GM13976 (cell line): ENCODE measurements around the gene TMEM178A.
"Not testable (repeated sequence)": the region's sequence is repeated elsewhere in the genome, so short reads cannot be mapped to it uniquely, and the experiment has no call there.

Experiments used
- DNase-seq: peaks from one replicate; pipeline ENCODE4 v3.0.0; 2012; ENCODE audit warnings: low spot score
- in situ Hi-C: fragments of 300-500 bp; cut with MboI; formaldehyde crosslinking; loops from one replicate; pipeline ENCODE4 v1.12.0; 2022; ENCODE audit warnings: low sequenced_read_pairs, mixed read lengths, inconsistent platforms; ENCODE audit not compliant: unreplicated experiment
- TF ChIP-seq, protein P1 (sequence below): IDR thresholded peaks from 2 replicates; pipeline ENCODE4 v1.5.1; 2012; ENCODE audit warnings: borderline replicate concordance, mild to moderate bottlenecking; ENCODE audit not compliant: insufficient read depth; ENCODE audit errors: extremely low read depth, missing control alignments, control extremely low read depth

TMEM178A gene

DNA sequence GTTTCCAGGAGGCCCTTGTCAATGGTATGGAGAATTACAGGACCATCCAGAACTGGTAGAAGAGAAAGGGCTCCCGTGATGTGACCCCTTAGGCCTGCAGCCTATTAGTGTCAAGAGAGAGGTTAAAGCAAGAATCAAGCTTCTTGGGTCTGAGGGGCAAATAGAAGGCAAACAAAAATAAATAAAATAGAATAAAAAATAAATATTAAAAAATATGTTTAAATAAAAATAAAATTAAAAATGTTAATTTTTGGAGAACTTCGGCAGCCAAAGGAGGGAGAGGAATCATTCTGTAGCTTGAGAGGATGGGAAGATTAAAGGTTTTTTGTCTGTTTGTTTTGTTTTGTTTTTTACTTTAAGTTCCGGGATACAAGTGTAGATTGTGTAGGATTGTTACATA is 15.2 kb upstream of the TMEM178A start:
- TF ChIP-seq, protein P1, sequence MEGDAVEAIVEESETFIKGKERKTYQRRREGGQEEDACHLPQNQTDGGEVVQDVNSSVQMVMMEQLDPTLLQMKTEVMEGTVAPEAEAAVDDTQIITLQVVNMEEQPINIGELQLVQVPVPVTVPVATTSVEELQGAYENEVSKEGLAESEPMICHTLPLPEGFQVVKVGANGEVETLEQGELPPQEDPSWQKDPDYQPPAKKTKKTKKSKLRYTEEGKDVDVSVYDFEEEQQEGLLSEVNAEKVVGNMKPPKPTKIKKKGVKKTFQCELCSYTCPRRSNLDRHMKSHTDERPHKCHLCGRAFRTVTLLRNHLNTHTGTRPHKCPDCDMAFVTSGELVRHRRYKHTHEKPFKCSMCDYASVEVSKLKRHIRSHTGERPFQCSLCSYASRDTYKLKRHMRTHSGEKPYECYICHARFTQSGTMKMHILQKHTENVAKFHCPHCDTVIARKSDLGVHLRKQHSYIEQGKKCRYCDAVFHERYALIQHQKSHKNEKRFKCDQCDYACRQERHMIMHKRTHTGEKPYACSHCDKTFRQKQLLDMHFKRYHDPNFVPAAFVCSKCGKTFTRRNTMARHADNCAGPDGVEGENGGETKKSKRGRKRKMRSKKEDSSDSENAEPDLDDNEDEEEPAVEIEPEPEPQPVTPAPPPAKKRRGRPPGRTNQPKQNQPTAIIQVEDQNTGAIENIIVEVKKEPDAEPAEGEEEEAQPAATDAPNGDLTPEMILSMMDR, result no peak
- in situ Hi-C loops, result no loop called here
- no peak for DNase-seq

DNA sequence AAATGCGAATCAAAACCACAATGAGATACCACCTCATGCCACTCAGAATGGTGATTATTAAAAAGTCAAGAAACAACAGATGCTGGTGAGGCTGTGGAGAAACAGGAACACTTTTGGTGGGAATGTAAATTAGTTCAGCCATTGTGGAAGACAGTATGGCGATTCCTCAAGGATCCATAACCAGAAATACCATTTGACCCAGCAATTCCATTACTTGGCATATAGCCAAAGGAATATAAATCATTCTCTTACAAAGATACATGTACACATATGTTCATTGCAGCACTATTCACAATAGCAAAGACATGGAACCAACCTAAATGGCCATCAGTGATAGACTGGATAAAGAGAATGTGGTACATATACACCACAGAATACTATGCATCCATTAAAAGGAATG is 9.5 kb upstream of the TMEM178A start:
- DNase-seq, in situ Hi-C loops: not testable (repeated sequence)

DNA sequence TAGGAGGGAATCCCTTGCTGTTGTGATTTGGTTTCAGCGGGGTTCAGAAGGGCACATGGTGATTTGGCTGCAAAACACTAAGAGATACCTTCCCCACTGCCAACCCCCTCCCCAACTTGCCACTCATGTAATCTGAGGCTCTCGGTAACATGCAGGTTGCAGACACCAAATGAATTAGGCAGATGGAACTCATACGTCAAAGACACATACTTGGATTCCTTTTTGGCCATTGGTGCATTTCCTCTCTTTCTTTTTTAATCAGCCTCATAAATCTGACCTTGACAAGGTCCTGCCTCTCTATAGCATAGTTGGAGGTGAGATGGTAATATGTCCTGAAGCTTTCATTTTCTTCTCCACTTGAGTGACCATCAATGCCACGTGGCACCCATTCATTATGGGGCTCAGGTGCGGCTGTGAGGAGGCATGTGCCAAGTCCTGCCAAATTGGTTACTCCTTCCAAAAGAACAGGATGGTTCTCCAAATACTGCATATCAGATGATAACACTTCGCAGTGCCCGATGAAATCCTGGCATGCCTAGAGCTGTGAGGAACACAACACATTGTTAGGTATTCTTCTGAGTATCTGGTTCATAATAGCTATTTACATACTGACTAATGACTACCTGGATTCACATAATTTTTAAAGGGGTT is 8.3 kb upstream of the TMEM178A start:
- in situ Hi-C loops, result no loop called here
- TF ChIP-seq, protein P1, result no peak
- no peak for DNase-seq

DNA sequence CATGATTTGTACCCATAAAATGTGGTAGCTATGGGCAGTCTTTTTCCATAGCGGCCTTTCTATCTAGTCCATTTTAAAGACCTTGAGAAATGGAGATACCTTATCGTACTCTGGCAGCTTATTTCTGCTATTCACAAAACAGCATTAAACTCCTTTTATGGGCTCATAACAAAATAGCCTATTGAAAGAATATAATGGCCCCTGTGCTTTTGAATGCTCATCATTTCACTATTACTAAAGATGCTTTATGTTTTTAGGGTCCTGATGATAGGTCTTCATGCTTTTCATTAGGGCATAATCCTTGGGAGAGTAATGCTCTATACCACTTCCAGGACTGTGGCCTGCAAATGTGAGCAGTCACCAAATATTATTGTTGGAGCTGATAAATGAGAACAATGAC is 7.3 kb upstream of the TMEM178A start:
- in situ Hi-C loops, result no loop called here
- no peak for DNase-seq
- TF ChIP-seq, protein P1, result no peak

DNA sequence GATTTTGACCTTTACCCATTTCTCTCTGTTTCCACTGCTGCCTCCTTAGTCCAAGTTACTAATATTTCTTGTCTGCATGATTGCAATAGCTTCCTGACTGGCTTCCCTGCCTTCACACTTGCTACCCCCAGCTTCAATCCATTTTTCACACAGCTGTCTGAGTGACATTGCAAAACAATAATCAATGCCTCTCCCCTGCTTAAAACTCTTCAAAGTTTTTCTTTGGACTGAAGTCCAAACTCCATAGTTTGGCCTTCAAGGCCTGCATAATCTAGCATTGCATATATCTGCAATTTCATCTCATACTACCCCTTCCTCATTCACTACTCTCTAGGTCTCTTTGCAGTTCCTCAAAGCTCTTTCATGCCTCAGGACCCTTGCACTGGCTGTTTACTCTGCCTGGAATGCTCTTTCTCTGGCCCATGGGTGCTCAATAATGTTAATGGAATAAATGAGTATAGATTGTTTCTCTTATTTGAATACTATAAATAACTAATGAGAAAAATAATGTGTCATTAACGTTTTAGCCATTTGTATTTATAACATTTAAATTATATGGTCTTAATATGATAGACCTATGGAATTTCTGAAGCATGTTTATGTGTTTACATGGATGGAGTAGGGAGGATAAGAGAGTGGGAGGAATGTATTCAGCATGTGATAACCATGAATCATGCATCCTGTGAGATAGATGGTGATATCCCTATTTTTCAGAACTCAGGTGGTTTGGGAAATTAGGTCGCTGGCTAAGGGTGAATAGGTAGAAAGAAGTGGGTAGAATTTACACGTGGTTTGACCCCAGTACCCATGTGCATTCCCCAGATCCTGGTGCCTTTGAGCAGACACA is 5.7 kb upstream of the TMEM178A start:
- DNase-seq, result no peak
- in situ Hi-C loops, result no loop called here
- TF ChIP-seq, protein P1, result no peak

DNA sequence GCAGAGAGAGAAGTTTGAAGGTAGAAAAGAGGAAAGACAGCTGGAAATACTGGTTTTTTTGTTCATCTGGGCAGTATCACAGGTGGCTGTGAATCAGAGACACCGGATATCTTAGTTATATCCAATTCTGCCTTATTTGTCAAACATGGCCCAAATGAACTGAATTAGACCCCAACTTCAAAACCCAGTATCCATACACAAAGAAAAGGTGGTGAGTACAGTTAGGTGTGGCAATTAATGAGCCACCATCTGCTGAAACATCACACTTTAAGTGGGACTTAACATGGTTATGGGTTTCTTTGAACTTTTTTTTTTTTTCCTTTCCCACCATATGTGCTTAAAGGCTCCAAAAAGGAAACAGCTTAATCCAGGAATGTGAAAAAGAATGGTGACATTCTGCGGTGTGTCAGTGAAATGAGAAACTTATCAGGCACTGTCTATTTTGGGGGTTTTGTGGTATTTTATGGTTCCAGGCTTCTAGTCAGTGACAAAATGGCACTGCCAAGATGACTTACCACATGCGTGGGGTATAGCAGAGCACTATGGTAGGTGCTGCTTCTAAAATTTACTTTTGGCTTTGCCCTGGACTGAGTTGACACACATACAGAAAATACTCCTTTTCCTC is 5.0 kb upstream of the TMEM178A start:
- TF ChIP-seq, protein P1, result no peak
- in situ Hi-C loops, result no loop called here
- DNase-seq, result no peak

DNA sequence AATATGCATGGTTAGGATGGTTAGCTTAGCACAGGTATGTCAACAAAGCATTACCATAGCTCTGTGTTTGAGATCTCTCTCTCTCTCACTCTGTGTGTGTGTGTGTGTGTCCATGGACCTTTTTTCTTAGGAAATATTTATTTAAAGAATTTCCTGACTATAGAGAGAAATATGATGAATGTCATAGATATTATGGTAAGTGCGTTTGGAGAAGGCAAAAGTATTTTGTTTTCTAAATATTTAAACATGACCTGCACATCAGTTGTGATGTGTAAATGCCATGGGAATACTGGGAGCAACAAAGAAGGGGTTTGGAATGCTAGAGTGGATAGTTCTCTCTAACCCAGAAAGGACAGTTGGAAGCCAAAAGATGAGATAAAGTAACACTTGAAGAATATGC is 3.9 kb upstream of the TMEM178A start:
- TF ChIP-seq, protein P1, result no peak
- no peak for DNase-seq
- in situ Hi-C loops, result no loop called here
